Uterus (tissue), 4 donors: ENCODE measurements around the gene RSPH9. TPM values are rescaled to one million over a fixed set of nuclear protein-coding genes. Genes with fewer than 3 reads are reported as not detected.

Experiments used
- DNase-seq, 2 donors: peaks; one replicate each; pipeline ENCODE4 v3.0.0-alpha.2; 2019 to 2020
- H3K27ac ChIP-seq, 2 donors: fragments of 200-600 bp; sonication (generic); 1 replicate in 1 of 2; 2 replicates in 1 of 2; pipeline ENCODE4 v1.5.1; 2016 to 2018
- H3K27me3 ChIP-seq, 2 donors: fragments of 200-600 bp; sonication (generic); one replicate each; pipeline ENCODE4 v1.5.1; 2018 to 2019; ENCODE audit warnings: control low read depth in 1 of 2
- H3K36me3 ChIP-seq, 2 donors: fragments of 200-600 bp; sonication (generic); one replicate each; pipeline ENCODE4 v1.5.1; 2019; ENCODE audit warnings: control low read depth in 1 of 2
- H3K4me1 ChIP-seq, 2 donors: fragments of 200-600 bp; sonication (generic); one replicate each; pipeline ENCODE4 v1.5.1; 2018 to 2019; ENCODE audit warnings: control low read depth in 1 of 2
- H3K4me3 ChIP-seq, 2 donors: fragments of 200-600 bp; sonication (generic); 1 replicate in 1 of 2; 2 replicates in 1 of 2; pipeline ENCODE4 v1.5.1; 2018 to 2019; ENCODE audit warnings: mild to moderate bottlenecking in 1 of 2
- H3K9me3 ChIP-seq, 2 donors: fragments of 200-600 bp; sonication (generic); one replicate each; pipeline ENCODE4 v1.5.1; 2019; ENCODE audit warnings: control low read depth in 1 of 2
- CTCF ChIP-seq, 4 experiments: fragments of 200-600 bp in 2 of 4; fragments of 450-650 bp in 2 of 4; sonication (generic) in 2 of 4; IDR thresholded peaks; one replicate each; pipeline ENCODE4 v1.5.1; 2016 to 2019; ENCODE audit warnings: antibody characterized with exemption in 4 of 4, mild to moderate bottlenecking in 2 of 4, moderate library complexity in 1 of 4
- POLR2A ChIP-seq, 2 donors: fragments of 450-650 bp; IDR thresholded peaks; one replicate each; pipeline ENCODE4 v1.6.1; 2016; ENCODE audit warnings: antibody characterized with exemption in 2 of 2, mild to moderate bottlenecking in 1 of 2, moderate library complexity in 1 of 2
- intact Hi-C: fragments of 100-400 bp; cut with DNase I; formaldehyde crosslinking; loops from one replicate; pipeline ENCODE4 v1.15.1; 2023; ENCODE audit warnings: low total_unique reads
- total RNA-seq, 4 donors: library from RNA; depleted of rRNA in 3 of 4; stranded (reverse); fragments of >200 nt in 3 of 4; gene quantifications; one replicate each; pipeline versions ENCODE4 v1.1.0 to v1.2.4, GENCODE V29; 2014 to 2023
- donor health status: DM: yes; HTN: yes; CAD: no.

The RSPH9 gene
- total RNA-seq, 4 donors from 2014 or later, result 1.9 to 2.0 TPM; not detected in 2

GRCh38 chr6:43715056-43715788 is 70.4 kb downstream of the RSPH9 start:
- Histone ChIP-seq H3K4me3 (no peak overlapping the region), H3K9me3 (no peaks in the 10 kb centered on the region), H3K27me3 (no peaks in the 10 kb centered on the region), H3K27ac (peak overlapping the region; percentile 70 to 76), H3K4me1 (peaks cover 6 to 25% of the 10 kb centered on the region in 2 donors), H3K36me3 (no peaks in the 10 kb centered on the region)
- no peak for TF ChIP-seq POLR2A (IDR thresholded peaks at IDR 0.05)
- TF ChIP-seq CTCF (IDR thresholded peaks at IDR 0.05), result no peak
- intact Hi-C loops, result no loop called here
- DNase-seq, result no peak

GRCh38 chr6:43716099-43716498 is 71.3 kb downstream of the RSPH9 start:
- H3K9me3 ChIP-seq, result no peaks in the 10 kb centered on the region
- intact Hi-C loops, result no loop called here
- H3K36me3 ChIP-seq, result no peaks in the 10 kb centered on the region
- no peaks in the 10 kb centered on the region for H3K27me3 ChIP-seq
- no peak for TF ChIP-seq POLR2A (IDR thresholded peaks at IDR 0.05)
- peak overlapping the region; percentile 70 to 76 for H3K27ac ChIP-seq
- H3K4me1 ChIP-seq, result peaks cover 6 to 25% of the 10 kb centered on the region in 2 donors
- no peak overlapping the region for H3K4me3 ChIP-seq
- DNase-seq, result peak; percentile 74 to 83

GRCh38 chr6:43717389-43717788 is 72.6 kb downstream of the RSPH9 start:
- H3K27me3 ChIP-seq, result no peaks in the 10 kb centered on the region
- no peaks in the 10 kb centered on the region for H3K9me3 ChIP-seq
- no peaks in the 10 kb centered on the region for H3K36me3 ChIP-seq
- TF ChIP-seq POLR2A (IDR thresholded peaks at IDR 0.05) (no peak), CTCF (IDR thresholded peaks at IDR 0.05) (no peak)
- peaks cover 6 to 32% of the 10 kb centered on the region in 2 donors for H3K4me1 ChIP-seq
- DNase-seq, result no peak
- no peak overlapping the region for H3K4me3 ChIP-seq
- intact Hi-C loops, result no loop called here
- peak overlapping the region; percentile 70 to 76 for H3K27ac ChIP-seq

GRCh38 chr6:43717822-43718221 is 73.0 kb downstream of the RSPH9 start:
- TF ChIP-seq POLR2A (IDR thresholded peaks at IDR 0.05), result no peak
- TF ChIP-seq CTCF (IDR thresholded peaks at IDR 0.05), result no peak
- intact Hi-C loops, result no loop called here
- H3K27me3 ChIP-seq, result no peaks in the 10 kb centered on the region
- H3K27ac ChIP-seq, result peak overlapping the region; percentile 70 to 76
- H3K36me3 ChIP-seq, result no peaks in the 10 kb centered on the region
- peaks cover 6 to 32% of the 10 kb centered on the region in 2 donors for H3K4me1 ChIP-seq
- H3K4me3 ChIP-seq, result no peak overlapping the region
- H3K9me3 ChIP-seq, result no peaks in the 10 kb centered on the region
- peak; percentile 77 to 78 for DNase-seq

- intact Hi-C loops, result no loop called here
- Histone ChIP-seq H3K27me3 (no peaks in the 10 kb centered on the region), H3K4me1 (peaks cover 6 to 32% of the 10 kb centered on the region in 2 donors), H3K27ac (peak overlapping the region; percentile 70 to 76), H3K4me3 (no peak overlapping the region), H3K36me3 (no peaks in the 10 kb centered on the region), H3K9me3 (no peaks in the 10 kb centered on the region)
- no peak for DNase-seq
- TF ChIP-seq POLR2A (IDR thresholded peaks at IDR 0.05) (no peak), CTCF (IDR thresholded peaks at IDR 0.05) (no peak)
Observed at GRCh38 chr6:43718387-43719105, 73.7 kb downstream of the RSPH9 start.
